ENCODE measurements around the gene VPS13C.
"Not testable (repeated sequence)": the region's sequence is repeated elsewhere in the genome, so short reads cannot be mapped to it uniquely, and the experiment has no call there.

Gene VPS13C

GRCh38 chr15:62027916-62028315 lies 32.3 kb downstream of the VPS13C start:
- H3K4me1 ChIP-seq (ENCODE audit: insufficient read depth, insufficient read length): no peaks in the 10 kb centered on the region
- H3K36me3 ChIP-seq (ENCODE audit: insufficient read depth, insufficient read length, low read length): no peaks in the 10 kb centered on the region
- H3K9ac ChIP-seq (ENCODE audit: insufficient read length, low read depth): no peak overlapping the region
- H3K9me3 ChIP-seq (ENCODE audit: insufficient read depth, low read length): no peaks in the 10 kb centered on the region
- H3K4me3 ChIP-seq (ENCODE audit: insufficient read length, low read depth): no peak overlapping the region
- TF ChIP-seq YY1 (IDR thresholded peaks at IDR 0.05; ENCODE audit: insufficient read depth, insufficient read length): no peak
- no peak for TF ChIP-seq SUZ12 (IDR thresholded peaks at IDR 0.05; ENCODE audit: extremely low read depth, insufficient read depth, insufficient read length)
- TF ChIP-seq ZNF274 (IDR thresholded peaks at IDR 0.05; ENCODE audit: low read depth, low read length): no peak
- DNase-seq (ENCODE audit: low read depth, low spot score): no peak
- H3K27me3 ChIP-seq (ENCODE audit: insufficient read depth, insufficient read length): no peaks in the 10 kb centered on the region

DNA sequence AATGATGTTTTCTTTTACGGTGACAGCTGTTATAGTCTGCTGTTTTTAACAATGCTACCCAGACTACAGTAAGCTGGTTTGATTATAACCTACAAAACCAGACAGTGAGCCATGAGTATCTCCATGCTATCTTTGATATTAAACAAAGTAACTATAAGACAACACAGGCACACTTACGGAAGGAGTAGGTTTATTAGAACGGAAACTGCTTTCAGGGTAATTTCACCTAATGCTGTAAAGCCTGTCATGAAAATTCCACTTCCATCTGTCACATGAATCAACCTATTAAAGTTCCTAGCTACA lies 33.0 kb downstream of the VPS13C start:
- Histone ChIP-seq H3K4me3 (ENCODE audit: insufficient read length, low read depth) (no peak overlapping the region), H3K4me1 (ENCODE audit: insufficient read depth, insufficient read length) (no peaks in the 10 kb centered on the region), H3K9me3 (ENCODE audit: insufficient read depth, low read length) (no peaks in the 10 kb centered on the region), H3K27me3 (ENCODE audit: insufficient read depth, insufficient read length) (no peaks in the 10 kb centered on the region), H3K9ac (ENCODE audit: insufficient read length, low read depth) (no peak overlapping the region), H3K36me3 (ENCODE audit: insufficient read depth, insufficient read length, low read length) (no peaks in the 10 kb centered on the region)
- TF ChIP-seq YY1 (IDR thresholded peaks at IDR 0.05; ENCODE audit: insufficient read depth, insufficient read length): no peak
- no peak for TF ChIP-seq ZNF274 (IDR thresholded peaks at IDR 0.05; ENCODE audit: low read depth, low read length)
- no peak for TF ChIP-seq SUZ12 (IDR thresholded peaks at IDR 0.05; ENCODE audit: extremely low read depth, insufficient read depth, insufficient read length)
- no peak for DNase-seq (ENCODE audit: low read depth, low spot score)

- TF ChIP-seq ZNF274 (IDR thresholded peaks at IDR 0.05; ENCODE audit: low read depth, low read length) (no peak), YY1 (IDR thresholded peaks at IDR 0.05; ENCODE audit: insufficient read depth, insufficient read length) (no peak), SUZ12 (IDR thresholded peaks at IDR 0.05; ENCODE audit: extremely low read depth, insufficient read depth, insufficient read length) (no peak)
- Histone ChIP-seq H3K36me3 (ENCODE audit: insufficient read depth, insufficient read length, low read length) (no peaks in the 10 kb centered on the region), H3K4me3 (ENCODE audit: insufficient read length, low read depth) (no peak overlapping the region), H3K9ac (ENCODE audit: insufficient read length, low read depth) (no peak overlapping the region), H3K27me3 (ENCODE audit: insufficient read depth, insufficient read length) (no peaks in the 10 kb centered on the region), H3K4me1 (ENCODE audit: insufficient read depth, insufficient read length) (no peaks in the 10 kb centered on the region), H3K9me3 (ENCODE audit: insufficient read depth, low read length) (no peaks in the 10 kb centered on the region)
- DNase-seq (ENCODE audit: low read depth, low spot score): no peak
Measured at GRCh38 chr15:62026487-62027262, 33.6 kb downstream of the VPS13C start.

DNA sequence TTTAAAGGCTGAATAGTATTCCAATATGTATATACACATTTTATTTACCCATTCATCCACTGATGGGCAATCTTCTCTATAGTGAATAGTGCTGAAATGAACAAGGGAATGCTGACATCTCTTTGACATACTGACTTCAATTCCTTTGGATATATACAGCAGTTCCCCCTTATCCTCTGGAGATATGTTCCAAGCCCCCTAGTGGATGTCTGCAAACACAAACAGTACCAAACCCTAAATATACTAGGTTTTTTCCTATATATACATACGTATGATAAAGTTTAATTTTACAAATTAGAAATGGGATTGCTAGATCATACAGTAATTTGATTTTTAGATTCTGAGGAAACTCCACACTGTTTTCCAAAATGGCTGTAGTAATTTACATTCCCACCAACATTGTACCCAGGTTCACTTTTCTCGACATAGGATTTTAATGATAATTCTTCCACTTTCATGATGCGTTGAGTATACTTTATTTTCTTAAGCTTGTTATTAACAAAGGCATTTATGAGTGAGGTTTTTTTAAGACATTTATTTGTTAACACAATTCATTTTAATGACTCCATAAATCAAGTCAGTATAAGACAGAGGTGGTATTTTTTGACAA lies 38.2 kb downstream of the VPS13C start:
- H3K4me1 ChIP-seq (ENCODE audit: insufficient read depth, insufficient read length): no peaks in the 10 kb centered on the region
- no peaks in the 10 kb centered on the region for H3K36me3 ChIP-seq (ENCODE audit: insufficient read depth, insufficient read length, low read length)
- no peaks in the 10 kb centered on the region for H3K27me3 ChIP-seq (ENCODE audit: insufficient read depth, insufficient read length)
- no peak overlapping the region for H3K9ac ChIP-seq (ENCODE audit: insufficient read length, low read depth)
- TF ChIP-seq YY1 (IDR thresholded peaks at IDR 0.05; ENCODE audit: insufficient read depth, insufficient read length) (no peak), ZNF274 (IDR thresholded peaks at IDR 0.05; ENCODE audit: low read depth, low read length) (no peak), SUZ12 (IDR thresholded peaks at IDR 0.05; ENCODE audit: extremely low read depth, insufficient read depth, insufficient read length) (no peak)
- H3K9me3 ChIP-seq (ENCODE audit: insufficient read depth, low read length): peaks cover 5% of the 10 kb centered on the region; the same call in 1 of the 2 replicates
- no peak overlapping the region for H3K4me3 ChIP-seq (ENCODE audit: insufficient read length, low read depth)
- peak; percentile 8 for DNase-seq (ENCODE audit: low read depth, low spot score)

DNA sequence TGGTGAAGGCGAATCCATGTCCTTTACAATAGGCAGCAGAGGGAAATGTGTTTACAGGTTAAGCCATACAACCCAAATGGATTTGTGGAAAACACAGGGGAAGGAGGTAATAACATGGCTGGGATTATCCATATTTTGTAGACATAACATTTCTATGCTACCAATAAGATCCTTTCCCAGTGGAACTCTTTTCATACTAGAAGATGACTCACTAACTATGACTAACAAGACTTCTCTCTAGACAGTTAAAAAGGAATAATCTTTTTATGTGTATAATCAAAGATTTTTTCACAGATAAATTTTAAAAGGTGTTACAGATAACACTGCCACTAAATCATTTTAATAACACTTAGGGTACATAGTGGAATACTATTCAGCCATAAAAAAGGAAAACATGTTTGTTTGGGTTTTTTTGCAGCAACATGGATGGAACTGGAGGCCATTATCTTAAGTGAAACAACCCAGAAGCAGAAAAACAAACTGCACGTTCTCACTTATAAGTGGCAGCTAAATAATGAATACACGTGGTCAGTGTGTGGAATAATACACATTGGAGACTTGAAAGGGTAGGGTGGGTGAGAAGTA lies 39.6 kb downstream of the VPS13C start:
- no peak for TF ChIP-seq SUZ12 (IDR thresholded peaks at IDR 0.05; ENCODE audit: extremely low read depth, insufficient read depth, insufficient read length)
- no peak for TF ChIP-seq YY1 (IDR thresholded peaks at IDR 0.05; ENCODE audit: insufficient read depth, insufficient read length)
- TF ChIP-seq ZNF274 (IDR thresholded peaks at IDR 0.05; ENCODE audit: low read depth, low read length): no peak
- H3K4me1 ChIP-seq (ENCODE audit: insufficient read depth, insufficient read length): no peaks in the 10 kb centered on the region
- no peak overlapping the region for H3K4me3 ChIP-seq (ENCODE audit: insufficient read length, low read depth)
- DNase-seq (ENCODE audit: low read depth, low spot score): no peak
- no peaks in the 10 kb centered on the region for H3K27me3 ChIP-seq (ENCODE audit: insufficient read depth, insufficient read length)
- peaks cover 5% of the 10 kb centered on the region; the same call in 1 of the 2 replicates for H3K9me3 ChIP-seq (ENCODE audit: insufficient read depth, low read length)
- no peak overlapping the region for H3K9ac ChIP-seq (ENCODE audit: insufficient read length, low read depth)
- no peaks in the 10 kb centered on the region for H3K36me3 ChIP-seq (ENCODE audit: insufficient read depth, insufficient read length, low read length)

- not testable (repeated sequence) for H3K36me3 ChIP-seq (ENCODE audit: insufficient read depth, insufficient read length, low read length); H3K9ac ChIP-seq (ENCODE audit: insufficient read length, low read depth); H3K9me3 ChIP-seq (ENCODE audit: insufficient read depth, low read length); DNase-seq (ENCODE audit: low read depth, low spot score); H3K27me3 ChIP-seq (ENCODE audit: insufficient read depth, insufficient read length); H3K4me3 ChIP-seq (ENCODE audit: insufficient read length, low read depth); H3K4me1 ChIP-seq (ENCODE audit: insufficient read depth, insufficient read length)
Measured at GRCh38 chr15:62005354-62005753, 54.9 kb downstream of the VPS13C start.

- no peak for TF ChIP-seq SUZ12 (IDR thresholded peaks at IDR 0.05; ENCODE audit: extremely low read depth, insufficient read depth, insufficient read length)
- no peak for TF ChIP-seq ZNF274 (IDR thresholded peaks at IDR 0.05; ENCODE audit: low read depth, low read length)
- TF ChIP-seq YY1 (IDR thresholded peaks at IDR 0.05; ENCODE audit: insufficient read depth, insufficient read length): no peak
- H3K9me3 ChIP-seq (ENCODE audit: insufficient read depth, low read length): no peaks in the 10 kb centered on the region
- no peaks in the 10 kb centered on the region for H3K27me3 ChIP-seq (ENCODE audit: insufficient read depth, insufficient read length)
- no peaks in the 10 kb centered on the region for H3K4me1 ChIP-seq (ENCODE audit: insufficient read depth, insufficient read length)
- no peaks in the 10 kb centered on the region for H3K36me3 ChIP-seq (ENCODE audit: insufficient read depth, insufficient read length, low read length)
- H3K9ac ChIP-seq (ENCODE audit: insufficient read length, low read depth): no peak overlapping the region
- DNase-seq (ENCODE audit: low read depth, low spot score): no peak
- no peak overlapping the region for H3K4me3 ChIP-seq (ENCODE audit: insufficient read length, low read depth)
Measured at GRCh38 chr15:61997786-61998185, 62.5 kb downstream of the VPS13C start.

Measured in NT2/D1 (cell line).